Stimulated activated CD4-positive, alpha-beta T cell treated with anti-CD3 and anti-CD28 coated beads, TNF-alpha, amount 100 ng/mL, for 24 hours (primary cell): ENCODE results near the gene PDCD4.
A peak's percentile ranks its signal among the peaks of the same experiment; 100 is the strongest.

Experiments
- DNase-seq, 3 experiments: peaks; one replicate each; pipeline ENCODE4 v3.0.0-alpha.2; 2020; ENCODE audit warnings: low read depth in 3 of 3

The PDCD4 gene

GRCh38 chr10:110871298-110872084 lies at the start of gene PDCD4:
Gene PDCD4 (plus strand): TSS chr10:110871928. CDS start chr10:110876028, 4,100 bp downstream.
- DNase-seq = peak; percentile 90 to 97 (median 92)

- no peak for DNase-seq
These were observed 49.6 kb upstream of the PDCD4 start for GRCh38 chr10:110822035-110822711.

- DNase-seq = no peak
These were observed 48.9 kb upstream of the PDCD4 start for GRCh38 chr10:110822712-110823311.

GRCh38 chr10:110824152-110824441 lies 47.6 kb upstream of the PDCD4 start:
- DNase-seq = no peak

GRCh38 chr10:110824660-110825059 lies 47.1 kb upstream of the PDCD4 start:
- DNase-seq = no peak

GRCh38 chr10:110825508-110825907 lies 46.2 kb upstream of the PDCD4 start:
- no peak for DNase-seq

GRCh38 chr10:110827410-110827809 lies 44.3 kb upstream of the PDCD4 start:
- DNase-seq = no peak

- no peak for DNase-seq
These were observed 43.9 kb upstream of the PDCD4 start for GRCh38 chr10:110827875-110828274.

GRCh38 chr10:110828525-110828924 lies 43.2 kb upstream of the PDCD4 start:
- DNase-seq = no peak

- no peak for DNase-seq
These were observed 41.9 kb upstream of the PDCD4 start for GRCh38 chr10:110829721-110830410.

GRCh38 chr10:110833234-110833940 lies 38.3 kb upstream of the PDCD4 start:
- DNase-seq = no peak

- DNase-seq = no peak
These were observed 37.6 kb upstream of the PDCD4 start for GRCh38 chr10:110833941-110834628.

GRCh38 chr10:110834629-110835301 lies 37.0 kb upstream of the PDCD4 start:
- DNase-seq = no peak

- DNase-seq = no peak
These were observed 35.9 kb upstream of the PDCD4 start for GRCh38 chr10:110835841-110836240.

GRCh38 chr10:110836706-110837105 lies 35.0 kb upstream of the PDCD4 start:
- DNase-seq = no peak

GRCh38 chr10:110837418-110838171 lies 34.1 kb upstream of the PDCD4 start:
- DNase-seq = no peak

- DNase-seq = no peak
These were observed 31.4 kb upstream of the PDCD4 start for GRCh38 chr10:110840225-110840922.

- DNase-seq = no peak
These were observed 30.8 kb upstream of the PDCD4 start for GRCh38 chr10:110840923-110841428.

GRCh38 chr10:110841767-110842267 lies 29.9 kb upstream of the PDCD4 start:
- DNase-seq = no peak
